NCI-H2227 (cell line): Measurements from ENCODE around the gene SHB.

Experiments
- DNase-seq: peaks from one replicate; lab custom pipeline; 2025; ENCODE audit not compliant: unreplicated experiment; lab: John Stamatoyannopoulos, UW

The SHB gene

DNA sequence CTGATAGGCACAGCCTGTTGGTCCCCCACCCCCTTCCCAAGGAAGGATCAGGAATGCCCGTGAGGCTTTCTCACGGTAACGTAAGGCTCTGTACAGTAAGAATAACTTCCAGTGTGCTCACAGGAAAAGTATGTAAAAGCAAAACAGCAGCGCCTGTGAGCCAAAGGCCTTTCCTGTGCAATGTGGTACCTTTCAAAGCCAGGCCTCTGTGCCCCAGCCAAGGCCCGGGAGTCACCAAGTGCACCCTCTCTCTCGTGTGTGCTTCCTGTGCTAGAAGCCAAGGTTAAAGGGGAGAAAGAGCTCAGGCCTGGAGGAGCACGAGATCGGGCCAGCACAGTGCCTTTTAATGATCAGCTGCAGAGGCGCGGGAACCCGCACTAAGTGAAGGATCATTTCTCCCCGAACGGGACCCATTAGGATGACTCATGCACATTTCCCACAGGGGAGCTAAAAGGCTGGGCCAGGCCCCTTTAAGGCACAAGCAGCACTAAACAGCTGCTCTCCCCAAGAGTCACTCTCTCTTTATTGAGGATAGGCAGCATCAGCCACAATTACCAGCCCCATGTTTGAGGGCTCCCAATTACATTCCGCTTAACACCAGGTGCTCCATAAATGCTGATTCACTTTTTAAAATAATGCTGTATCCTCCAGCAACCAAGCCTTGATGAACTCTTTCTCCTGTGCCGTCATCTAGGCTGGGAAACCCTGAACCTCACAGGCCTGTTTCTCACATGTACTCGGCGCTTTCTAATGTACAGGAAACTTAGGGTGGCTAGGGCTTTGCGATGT, 42.8 kb downstream of the SHB start:
- peak; percentile 72 for DNase-seq

DNA sequence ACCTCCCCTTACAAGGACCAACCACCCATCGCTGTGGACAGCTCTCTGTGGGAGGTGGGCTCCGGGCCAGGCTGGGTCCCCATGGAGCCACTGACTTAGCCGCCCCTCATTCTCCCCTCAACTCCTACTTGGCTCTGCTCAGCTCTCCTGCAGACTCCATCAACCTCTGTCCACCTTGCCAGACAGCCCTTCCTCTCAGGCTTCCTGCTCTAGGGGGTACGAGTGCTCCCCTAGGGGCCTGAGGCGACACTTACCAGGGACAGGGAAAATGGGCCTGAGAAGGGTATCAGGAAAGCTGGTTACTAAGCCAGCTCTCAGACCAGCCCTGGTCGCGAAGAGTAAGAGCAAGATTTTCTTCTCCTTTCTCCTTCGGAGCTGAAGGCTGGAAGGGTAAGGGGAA, 43.9 kb downstream of the SHB start:
- DNase-seq = no peak

GRCh38 chr9:38024036-38024681, 44.9 kb downstream of the SHB start:
- peak; percentile 37 for DNase-seq

- DNase-seq = no peak
These were observed 45.4 kb downstream of the SHB start for GRCh38 chr9:38023661-38024035.

DNA sequence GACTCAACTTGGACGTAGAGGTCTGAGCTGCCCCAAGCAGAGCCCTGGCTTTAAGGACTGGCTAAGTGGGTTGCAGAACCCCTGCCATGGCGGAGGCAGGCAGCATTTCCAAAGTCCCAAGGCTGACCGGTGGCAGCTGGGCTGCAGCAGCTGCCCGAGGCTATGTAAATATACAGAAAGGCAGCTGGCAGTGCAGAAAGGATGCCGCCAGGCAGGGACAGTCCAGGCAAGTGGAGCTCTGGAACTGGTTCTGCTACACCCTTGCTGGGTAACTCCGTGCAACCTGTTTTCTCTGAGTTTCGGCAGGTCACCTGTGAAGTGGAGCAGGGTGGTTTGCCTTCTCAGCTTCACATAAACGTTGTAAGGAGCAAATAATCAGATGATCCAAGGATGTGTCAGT, 46.0 kb downstream of the SHB start:
- DNase-seq = peak; percentile 12

GRCh38 chr9:38022203-38022895, 46.7 kb downstream of the SHB start:
- peak; percentile 8 for DNase-seq

GRCh38 chr9:38020151-38021076, 48.6 kb downstream of the SHB start:
- no peak for DNase-seq

DNA sequence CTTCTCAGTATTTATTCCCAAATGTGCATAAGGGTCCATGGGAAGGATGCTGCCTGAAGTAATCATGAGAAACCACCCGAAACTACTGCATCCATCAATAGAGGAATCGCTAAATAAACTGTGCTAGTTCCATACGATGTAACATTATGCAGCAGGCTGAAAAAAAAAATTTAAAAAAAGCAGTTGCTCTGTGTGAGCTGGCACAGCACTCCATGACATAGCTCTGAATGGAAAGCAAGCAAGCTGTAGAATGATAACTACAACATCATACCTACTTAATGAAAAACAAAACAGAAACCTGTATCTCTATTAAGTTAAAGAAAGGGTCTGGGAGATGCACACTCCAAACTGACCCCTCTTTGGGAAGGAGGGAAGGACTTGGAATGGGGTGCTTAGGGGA, 49.3 kb downstream of the SHB start:
- DNase-seq = no peak

- DNase-seq = peak; percentile 4
These were observed 49.9 kb downstream of the SHB start for GRCh38 chr9:38018958-38019602.

GRCh38 chr9:38018241-38018957, 50.6 kb downstream of the SHB start:
- DNase-seq = no peak

DNA sequence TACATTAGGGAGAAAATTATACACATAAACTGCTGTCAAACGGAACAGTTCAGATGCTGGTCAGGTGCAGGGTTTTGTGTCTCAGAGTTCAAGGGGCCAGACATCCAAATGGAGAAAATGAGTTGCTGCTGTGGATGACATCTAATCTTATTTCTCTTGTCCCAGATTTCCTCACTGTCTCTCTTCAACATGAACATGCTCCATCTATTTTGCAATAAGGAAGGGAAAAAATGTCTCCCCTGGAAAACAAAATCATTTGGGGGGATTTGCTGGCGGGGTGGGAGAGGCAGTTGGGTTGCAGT, 51.2 kb downstream of the SHB start:
- no peak for DNase-seq

- peak; percentile 55 for DNase-seq
These were observed 51.7 kb downstream of the SHB start for GRCh38 chr9:38017149-38017884.

GRCh38 chr9:38016375-38017135, 52.5 kb downstream of the SHB start:
- DNase-seq = no peak

GRCh38 chr9:38015906-38016305, 53.1 kb downstream of the SHB start:
- no peak for DNase-seq

DNA sequence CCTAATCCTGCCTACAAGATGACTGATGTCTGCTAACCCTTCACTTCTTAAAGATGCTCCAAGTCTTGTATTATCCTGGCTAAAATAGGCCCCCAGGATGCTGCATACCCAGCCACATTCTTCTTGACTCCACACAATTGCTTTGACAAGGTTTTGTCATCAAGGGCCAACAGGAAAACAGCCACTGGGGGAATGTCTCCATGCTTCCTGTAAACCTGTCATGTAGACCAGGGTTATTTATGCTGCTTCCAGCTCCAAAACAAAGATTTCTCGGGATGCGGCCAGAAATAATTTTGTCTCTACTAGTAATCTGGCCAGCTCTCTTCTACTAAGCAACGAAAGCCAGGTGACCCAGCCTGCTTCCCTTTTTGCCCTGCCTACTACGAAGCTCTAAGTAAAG, 53.8 kb downstream of the SHB start:
- no peak for DNase-seq

GRCh38 chr9:38012767-38013450, 56.1 kb downstream of the SHB start:
- DNase-seq = no peak

DNA sequence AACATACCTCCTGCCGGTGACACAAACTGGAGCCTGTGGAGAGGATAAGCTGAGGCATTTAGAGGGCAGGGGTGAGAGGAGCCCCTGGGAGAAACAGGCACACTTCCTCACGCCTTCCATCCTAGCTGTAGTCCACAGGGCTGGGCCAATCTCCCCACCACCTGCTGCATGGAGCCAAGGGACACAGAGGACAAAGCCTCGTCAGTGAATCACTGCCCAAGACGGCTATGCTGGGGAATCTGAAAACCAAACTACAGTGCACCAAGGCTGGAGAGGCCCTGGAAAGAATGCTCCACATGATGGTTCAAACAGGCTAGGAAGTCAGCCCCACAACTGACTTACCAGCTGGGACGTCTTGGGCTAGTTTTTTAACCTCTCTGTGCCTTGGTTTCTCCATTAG, 57.0 kb downstream of the SHB start:
- DNase-seq = no peak
